T-helper 1 cell treated with Interleukin-12 subunit alpha and Interleukin-12 subunit beta and Interleukin-4 antibody, amounts not matched to agents 30 μg/mL and 1 μg/mL, for 36 hours (primary cell): ENCODE results near the gene PROK1.

Experiments used
- H3K27ac Mint-ChIP-seq: one replicate; pipeline ENCODE4 v1.8.0; 2021; ENCODE audit warnings: mild to moderate bottlenecking, mixed read lengths
- H3K27me3 Mint-ChIP-seq: one replicate; pipeline ENCODE4 v1.8.0; 2021; ENCODE audit warnings: low read depth, mixed read lengths
- H3K36me3 Mint-ChIP-seq: one replicate; pipeline ENCODE4 v1.8.0; 2021; ENCODE audit warnings: low read depth, mixed read lengths
- H3K4me1 Mint-ChIP-seq: one replicate; pipeline ENCODE4 v1.8.0; 2021; ENCODE audit warnings: low read depth, mixed read lengths
- H3K4me3 Mint-ChIP-seq: one replicate; pipeline ENCODE4 v1.8.0; 2021; ENCODE audit warnings: mild to moderate bottlenecking, moderate library complexity, mixed read lengths
- H3K9me3 Mint-ChIP-seq: one replicate; pipeline ENCODE4 v1.8.0; 2021; ENCODE audit warnings: mixed read lengths

Gene PROK1

GRCh38 chr1:110465814-110466380, 14.9 kb downstream of the PROK1 start:
- Mint-ChIP-seq H3K9me3 (no peaks in the 10 kb centered on the region), H3K4me1 (no peaks in the 10 kb centered on the region), H3K36me3 (no peaks in the 10 kb centered on the region), H3K27ac (no peak overlapping the region), H3K4me3 (no peak overlapping the region), H3K27me3 (peaks cover 4% of the 10 kb centered on the region)

GRCh38 chr1:110466646-110467280, 15.8 kb downstream of the PROK1 start:
- H3K27me3 Mint-ChIP-seq: peaks cover 10% of the 10 kb centered on the region
- H3K36me3 Mint-ChIP-seq: no peaks in the 10 kb centered on the region
- H3K4me1 Mint-ChIP-seq: no peaks in the 10 kb centered on the region
- H3K4me3 Mint-ChIP-seq: no peak overlapping the region
- H3K9me3 Mint-ChIP-seq: no peaks in the 10 kb centered on the region
- H3K27ac Mint-ChIP-seq: no peak overlapping the region

GRCh38 chr1:110471131-110471530, 20.2 kb downstream of the PROK1 start:
- Mint-ChIP-seq H3K4me3 (no peak overlapping the region), H3K9me3 (no peaks in the 10 kb centered on the region), H3K4me1 (no peaks in the 10 kb centered on the region), H3K27me3 (peaks cover 18% of the 10 kb centered on the region), H3K36me3 (no peaks in the 10 kb centered on the region), H3K27ac (no peak overlapping the region)

GRCh38 chr1:110472546-110472945, 21.6 kb downstream of the PROK1 start:
- Mint-ChIP-seq H3K27me3 (peaks cover 18% of the 10 kb centered on the region), H3K9me3 (no peaks in the 10 kb centered on the region), H3K4me3 (no peak overlapping the region), H3K27ac (no peak overlapping the region), H3K4me1 (no peaks in the 10 kb centered on the region), H3K36me3 (no peaks in the 10 kb centered on the region)

- no peaks in the 10 kb centered on the region for H3K9me3 Mint-ChIP-seq
- no peaks in the 10 kb centered on the region for H3K4me1 Mint-ChIP-seq
- no peak overlapping the region for H3K4me3 Mint-ChIP-seq
- peaks cover 16% of the 10 kb centered on the region for H3K27me3 Mint-ChIP-seq
- H3K27ac Mint-ChIP-seq: no peak overlapping the region
- no peaks in the 10 kb centered on the region for H3K36me3 Mint-ChIP-seq
These were observed 23.5 kb downstream of the PROK1 start for GRCh38 chr1:110474444-110474843.

- Mint-ChIP-seq H3K4me3 (no peak overlapping the region), H3K27ac (no peak overlapping the region), H3K9me3 (no peaks in the 10 kb centered on the region), H3K4me1 (no peaks in the 10 kb centered on the region), H3K27me3 (peaks cover 15% of the 10 kb centered on the region), H3K36me3 (no peaks in the 10 kb centered on the region)
These were observed 24.5 kb downstream of the PROK1 start for GRCh38 chr1:110475362-110476027.

GRCh38 chr1:110476028-110476765, 25.2 kb downstream of the PROK1 start:
- H3K4me3 Mint-ChIP-seq: no peak overlapping the region
- no peak overlapping the region for H3K27ac Mint-ChIP-seq

GRCh38 chr1:110477041-110477440, 26.1 kb downstream of the PROK1 start:
- H3K9me3 Mint-ChIP-seq: no peaks in the 10 kb centered on the region
- H3K27ac Mint-ChIP-seq: no peak overlapping the region
- H3K27me3 Mint-ChIP-seq: peaks cover 10% of the 10 kb centered on the region
- H3K36me3 Mint-ChIP-seq: no peaks in the 10 kb centered on the region
- H3K4me1 Mint-ChIP-seq: no peaks in the 10 kb centered on the region
- H3K4me3 Mint-ChIP-seq: no peak overlapping the region

More at GRCh38 chr1:110476028-110476765, 25.2 kb downstream of the PROK1 start:
- Mint-ChIP-seq H3K9me3 (no peaks in the 10 kb centered on the region), H3K36me3 (no peaks in the 10 kb centered on the region), H3K27me3 (peaks cover 14% of the 10 kb centered on the region), H3K4me1 (no peaks in the 10 kb centered on the region)

GRCh38 chr1:110477445-110477957, 26.6 kb downstream of the PROK1 start:
- Mint-ChIP-seq H3K4me3 (no peak overlapping the region), H3K36me3 (no peaks in the 10 kb centered on the region), H3K4me1 (no peaks in the 10 kb centered on the region), H3K9me3 (no peaks in the 10 kb centered on the region), H3K27ac (no peak overlapping the region), H3K27me3 (peaks cover 9% of the 10 kb centered on the region)

GRCh38 chr1:110477967-110478640, 27.2 kb downstream of the PROK1 start:
- Mint-ChIP-seq H3K4me1 (no peaks in the 10 kb centered on the region), H3K27ac (no peak overlapping the region)

GRCh38 chr1:110478886-110479285, 27.9 kb downstream of the PROK1 start:
- H3K4me3 Mint-ChIP-seq: no peak overlapping the region
- H3K27ac Mint-ChIP-seq: no peak overlapping the region
- peaks cover 12% of the 10 kb centered on the region for H3K27me3 Mint-ChIP-seq
- H3K36me3 Mint-ChIP-seq: no peaks in the 10 kb centered on the region
- H3K4me1 Mint-ChIP-seq: no peaks in the 10 kb centered on the region
- H3K9me3 Mint-ChIP-seq: no peaks in the 10 kb centered on the region

More at GRCh38 chr1:110477967-110478640, 27.2 kb downstream of the PROK1 start:
- no peaks in the 10 kb centered on the region for H3K9me3 Mint-ChIP-seq
- H3K4me3 Mint-ChIP-seq: no peak overlapping the region
- H3K27me3 Mint-ChIP-seq: peaks cover 5% of the 10 kb centered on the region
- H3K36me3 Mint-ChIP-seq: no peaks in the 10 kb centered on the region

GRCh38 chr1:110480356-110481096, 29.6 kb downstream of the PROK1 start:
- Mint-ChIP-seq H3K4me1 (no peaks in the 10 kb centered on the region), H3K27ac (no peak overlapping the region), H3K27me3 (peaks cover 17% of the 10 kb centered on the region), H3K36me3 (no peaks in the 10 kb centered on the region), H3K9me3 (no peaks in the 10 kb centered on the region), H3K4me3 (no peak overlapping the region)

GRCh38 chr1:110481968-110482623, 31.1 kb downstream of the PROK1 start:
- H3K4me1 Mint-ChIP-seq: no peaks in the 10 kb centered on the region
- no peaks in the 10 kb centered on the region for H3K36me3 Mint-ChIP-seq
- no peak overlapping the region for H3K4me3 Mint-ChIP-seq
- no peak overlapping the region for H3K27ac Mint-ChIP-seq
- H3K9me3 Mint-ChIP-seq: no peaks in the 10 kb centered on the region
- H3K27me3 Mint-ChIP-seq: peaks cover 17% of the 10 kb centered on the region
